ENCODE data around the gene ABHD17A. TPM values are rescaled to one million over a fixed set of nuclear protein-coding genes. Genes with fewer than 3 reads are reported as not detected.

ABHD17A gene
- total RNA-seq, 1 experiment from 2014 or later, result 68.2 TPM

- H3K4me1 ChIP-seq (ENCODE audit: control insufficient read depth in 1 of 2, insufficient read depth in 2 of 2, low read length in 2 of 2), result peaks cover 52 to 70% of the 10 kb centered on the region in 2 experiments
- RAD21 ChIA-PET (ENCODE audit: low non-redundant PET in 1 of 2, low total read pairs in 2 of 2, uncharacterized antibody in 2 of 2, unreplicated experiment in 2 of 2), result no interaction called here
- no peaks in the 10 kb centered on the region for H3K27me3 ChIP-seq (ENCODE audit: insufficient read depth, low read length)
- no peak overlapping the region for H2AFZ ChIP-seq (ENCODE audit: low read depth, low read length, poor library complexity, severe bottlenecking)
- DNase-seq (ENCODE audit: low read depth, low spot score), result no peak
- H3K4me2 ChIP-seq (ENCODE audit: low read length), result peak overlapping the region; percentile 91
- H3K9me3 ChIP-seq (ENCODE audit: control insufficient read depth in 1 of 2, insufficient read depth in 1 of 2, low read depth in 1 of 2, low read length in 2 of 2), result no peaks in the 10 kb centered on the region
- 0 out of 4 replicates have a peak, but pooled peaks cover 0 to 4% of the 10 kb centered on the region in 2 experiments for H3K36me3 ChIP-seq (ENCODE audit: control insufficient read depth in 1 of 2, insufficient read depth in 2 of 2, low read length in 2 of 2)
- TF ChIP-seq, protein P1, sequence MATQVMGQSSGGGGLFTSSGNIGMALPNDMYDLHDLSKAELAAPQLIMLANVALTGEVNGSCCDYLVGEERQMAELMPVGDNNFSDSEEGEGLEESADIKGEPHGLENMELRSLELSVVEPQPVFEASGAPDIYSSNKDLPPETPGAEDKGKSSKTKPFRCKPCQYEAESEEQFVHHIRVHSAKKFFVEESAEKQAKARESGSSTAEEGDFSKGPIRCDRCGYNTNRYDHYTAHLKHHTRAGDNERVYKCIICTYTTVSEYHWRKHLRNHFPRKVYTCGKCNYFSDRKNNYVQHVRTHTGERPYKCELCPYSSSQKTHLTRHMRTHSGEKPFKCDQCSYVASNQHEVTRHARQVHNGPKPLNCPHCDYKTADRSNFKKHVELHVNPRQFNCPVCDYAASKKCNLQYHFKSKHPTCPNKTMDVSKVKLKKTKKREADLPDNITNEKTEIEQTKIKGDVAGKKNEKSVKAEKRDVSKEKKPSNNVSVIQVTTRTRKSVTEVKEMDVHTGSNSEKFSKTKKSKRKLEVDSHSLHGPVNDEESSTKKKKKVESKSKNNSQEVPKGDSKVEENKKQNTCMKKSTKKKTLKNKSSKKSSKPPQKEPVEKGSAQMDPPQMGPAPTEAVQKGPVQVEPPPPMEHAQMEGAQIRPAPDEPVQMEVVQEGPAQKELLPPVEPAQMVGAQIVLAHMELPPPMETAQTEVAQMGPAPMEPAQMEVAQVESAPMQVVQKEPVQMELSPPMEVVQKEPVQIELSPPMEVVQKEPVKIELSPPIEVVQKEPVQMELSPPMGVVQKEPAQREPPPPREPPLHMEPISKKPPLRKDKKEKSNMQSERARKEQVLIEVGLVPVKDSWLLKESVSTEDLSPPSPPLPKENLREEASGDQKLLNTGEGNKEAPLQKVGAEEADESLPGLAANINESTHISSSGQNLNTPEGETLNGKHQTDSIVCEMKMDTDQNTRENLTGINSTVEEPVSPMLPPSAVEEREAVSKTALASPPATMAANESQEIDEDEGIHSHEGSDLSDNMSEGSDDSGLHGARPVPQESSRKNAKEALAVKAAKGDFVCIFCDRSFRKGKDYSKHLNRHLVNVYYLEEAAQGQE (IDR thresholded peaks at IDR 0.05; ENCODE audit: low read depth), result no peak
- TF ChIP-seq YY1 (IDR thresholded peaks at IDR 0.05; ENCODE audit: extremely low read depth, insufficient replicate concordance, low read depth, low read length) (no peak), POLR2AphosphoS5 (IDR thresholded peaks at IDR 0.05; ENCODE audit: low read depth, low read length) (no peak), EGR1 (IDR thresholded peaks at IDR 0.05; ENCODE audit: low read depth) (no peak), JUND (IDR thresholded peaks at IDR 0.05) (no peak), CBX3 (IDR thresholded peaks at IDR 0.05; ENCODE audit: low read depth) (no peak), ELF1 (IDR thresholded peaks at IDR 0.05; ENCODE audit: borderline replicate concordance, low read depth) (no peak), CTCF (IDR thresholded peaks at IDR 0.05 in 2 of 3, conservative IDR thresholded peaks at IDR 0.05 in 1 of 3; ENCODE audit: borderline replicate concordance in 1 of 3, insufficient read depth in 1 of 3, low read depth in 2 of 3, low read length in 2 of 3) (no peak), ZNF274 (IDR thresholded peaks at IDR 0.05; ENCODE audit: low read depth, low read length) (no peak), SRF (IDR thresholded peaks at IDR 0.05; ENCODE audit: low read depth) (no peak), CEBPB (IDR thresholded peaks at IDR 0.05; ENCODE audit: low read depth) (no peak), SP1 (IDR thresholded peaks at IDR 0.05; ENCODE audit: low read depth) (no peak), TCF7L2 (IDR thresholded peaks at IDR 0.05; ENCODE audit: borderline replicate concordance, extremely low read depth, insufficient read depth, insufficient read length) (no peak), ZFX (IDR thresholded peaks at IDR 0.05) (no peak), EZH2 (IDR thresholded peaks at IDR 0.05) (no peak), FOSL1 (IDR thresholded peaks at IDR 0.05; ENCODE audit: low read depth) (no peak), SIN3A (IDR thresholded peaks at IDR 0.05; ENCODE audit: low read depth) (no peak)
- TF ChIP-seq, protein P2, sequence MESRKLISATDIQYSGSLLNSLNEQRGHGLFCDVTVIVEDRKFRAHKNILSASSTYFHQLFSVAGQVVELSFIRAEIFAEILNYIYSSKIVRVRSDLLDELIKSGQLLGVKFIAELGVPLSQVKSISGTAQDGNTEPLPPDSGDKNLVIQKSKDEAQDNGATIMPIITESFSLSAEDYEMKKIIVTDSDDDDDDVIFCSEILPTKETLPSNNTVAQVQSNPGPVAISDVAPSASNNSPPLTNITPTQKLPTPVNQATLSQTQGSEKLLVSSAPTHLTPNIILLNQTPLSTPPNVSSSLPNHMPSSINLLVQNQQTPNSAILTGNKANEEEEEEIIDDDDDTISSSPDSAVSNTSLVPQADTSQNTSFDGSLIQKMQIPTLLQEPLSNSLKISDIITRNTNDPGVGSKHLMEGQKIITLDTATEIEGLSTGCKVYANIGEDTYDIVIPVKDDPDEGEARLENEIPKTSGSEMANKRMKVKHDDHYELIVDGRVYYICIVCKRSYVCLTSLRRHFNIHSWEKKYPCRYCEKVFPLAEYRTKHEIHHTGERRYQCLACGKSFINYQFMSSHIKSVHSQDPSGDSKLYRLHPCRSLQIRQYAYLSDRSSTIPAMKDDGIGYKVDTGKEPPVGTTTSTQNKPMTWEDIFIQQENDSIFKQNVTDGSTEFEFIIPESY (IDR thresholded peaks at IDR 0.05; ENCODE audit: extremely low read depth, insufficient replicate concordance, low read length), result no peak
- TF ChIP-seq, protein P3, sequence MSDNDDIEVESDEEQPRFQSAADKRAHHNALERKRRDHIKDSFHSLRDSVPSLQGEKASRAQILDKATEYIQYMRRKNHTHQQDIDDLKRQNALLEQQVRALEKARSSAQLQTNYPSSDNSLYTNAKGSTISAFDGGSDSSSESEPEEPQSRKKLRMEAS (IDR thresholded peaks at IDR 0.05), result no peak
- TF ChIP-seq, protein P4, sequence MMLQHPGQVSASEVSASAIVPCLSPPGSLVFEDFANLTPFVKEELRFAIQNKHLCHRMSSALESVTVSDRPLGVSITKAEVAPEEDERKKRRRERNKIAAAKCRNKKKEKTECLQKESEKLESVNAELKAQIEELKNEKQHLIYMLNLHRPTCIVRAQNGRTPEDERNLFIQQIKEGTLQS (IDR thresholded peaks at IDR 0.05), result no peak
- CTCF ChIA-PET, result interaction anchor here (0.6 kb wide), 1 partner anchor 8 kb away, joined by 3 read pairs; no protein-coding TSS in a partner anchor
- peak overlapping the region; percentile 97 for H3K9ac ChIP-seq (ENCODE audit: low read length)
- intact Hi-C loops (cut with micrococcal nuclease), result no loop called here
- H3K27ac ChIP-seq (ENCODE audit: low read depth, low read length), result peak overlapping the region; percentile 99
- peaks cover 60% of the 10 kb centered on the region for H3K79me2 ChIP-seq (ENCODE audit: insufficient read depth, low read length)
- H3K4me3 ChIP-seq (replicated peaks in 1 of 2; ENCODE audit: low read depth in 1 of 2, low read length in 2 of 2), result peak overlapping the region; percentile 91 to 94
- H4K20me1 ChIP-seq (ENCODE audit: insufficient read depth), result no peaks in the 10 kb centered on the region; the same call in 1 of the 2 replicates
- BruUV-seq (replicated peaks), result no TSS peak
- ATAC-seq, result no peak
- H3K9me2 ChIP-seq (ENCODE audit: insufficient read depth), result no peaks in the 10 kb centered on the region
- POLR2A ChIA-PET, result no interaction called here
Observed at GRCh38 chr19:1861599-1862031, 23.7 kb downstream of the ABHD17A start.
